Measurements from ENCODE around the gene MAMSTR. TPM values are rescaled to one million over a fixed set of nuclear protein-coding genes. Genes with fewer than 3 reads are reported as not detected.

MAMSTR gene
- total RNA-seq, 1 donor from 2014 or later = under 0.01 TPM

DNA sequence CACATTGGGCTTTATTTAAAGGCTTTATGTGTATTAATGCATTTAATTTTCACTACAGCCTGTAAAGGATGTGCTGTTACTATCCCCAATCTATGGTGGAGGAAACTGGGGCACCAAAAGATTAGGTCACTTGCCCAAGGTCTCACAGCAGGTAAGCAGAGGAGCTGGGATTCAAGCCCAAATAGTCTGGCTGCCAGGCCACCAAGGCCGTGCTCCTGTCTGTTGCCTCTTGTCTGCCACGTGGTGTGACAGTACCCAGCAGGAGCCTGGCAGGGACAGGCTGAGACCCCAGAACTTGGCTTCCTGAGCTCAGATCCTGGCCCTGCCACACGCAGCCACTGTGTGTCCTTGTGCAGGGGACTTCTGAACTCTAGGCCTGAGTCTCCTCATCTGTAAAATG, 51.2 kb downstream of the MAMSTR start:
- DNase-seq (ENCODE audit: low read depth in 2 of 2) = no peak

DNA sequence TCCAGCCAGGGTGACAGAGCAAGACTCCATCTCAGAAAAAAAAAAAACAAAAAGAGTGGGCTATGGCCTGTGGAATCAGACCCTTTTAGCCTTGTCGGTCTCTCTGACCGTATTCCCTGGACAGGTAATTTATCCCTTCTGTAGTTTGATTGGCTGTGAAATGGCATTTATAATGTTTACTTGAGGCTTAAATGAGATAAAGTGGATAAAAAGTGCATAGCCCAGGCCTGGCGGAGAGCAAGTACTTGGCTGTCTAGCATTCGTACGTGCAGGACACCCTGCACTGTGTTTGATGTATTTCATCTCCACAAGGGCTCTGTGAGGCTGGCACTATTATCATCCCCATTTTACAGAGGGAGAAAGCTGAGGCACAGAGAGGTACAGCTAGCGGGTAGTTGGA, 53.7 kb downstream of the MAMSTR start:
- no peak for DNase-seq (ENCODE audit: low read depth in 2 of 2)

DNA sequence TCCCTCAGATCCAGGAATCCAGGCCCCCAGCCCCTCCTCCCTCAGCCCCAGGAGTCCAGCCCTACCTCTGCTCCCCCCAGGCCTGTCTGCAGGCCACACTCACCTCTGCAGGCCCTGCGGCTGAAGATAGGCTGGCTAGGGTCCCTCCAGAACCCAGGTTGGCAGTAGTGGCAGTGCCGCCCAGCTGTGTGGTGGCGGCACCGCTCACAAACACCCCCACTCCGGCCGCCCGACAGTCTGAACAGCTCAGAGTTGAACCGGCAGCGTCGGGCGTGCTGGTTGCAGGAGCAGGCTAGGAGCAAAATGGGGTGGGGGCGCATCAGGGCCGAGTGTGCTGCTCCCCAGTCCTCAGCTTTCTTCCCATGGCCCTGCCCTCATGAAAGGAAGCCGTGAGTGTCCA, 55.0 kb downstream of the MAMSTR start:
- no peak for DNase-seq (ENCODE audit: low read depth in 2 of 2)

DNA sequence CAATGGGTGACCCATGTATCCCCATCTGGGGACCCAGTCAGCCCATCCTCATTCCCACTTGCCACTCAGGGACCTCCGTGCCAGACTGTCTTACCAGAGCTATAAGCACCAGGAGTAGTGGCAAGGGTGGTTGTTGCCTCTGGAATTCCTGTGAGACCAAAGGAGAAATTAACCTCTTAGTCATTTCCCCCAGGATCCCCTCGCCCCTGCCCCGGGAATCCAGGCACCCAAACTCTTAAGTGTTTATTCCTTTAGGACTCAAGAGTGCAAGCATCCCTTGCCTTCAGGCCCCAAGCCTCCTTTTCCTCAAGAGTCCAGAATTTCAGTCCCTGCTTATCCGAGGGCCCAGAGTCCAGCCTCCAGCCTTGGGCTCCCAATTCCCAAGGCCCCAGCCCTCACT, 55.9 kb downstream of the MAMSTR start:
- DNase-seq (ENCODE audit: low read depth in 2 of 2) = no peak

Other genes with a start within 250 kb of the MAMSTR start
- gene LMTK3, start 207.9 kb downstream of the MAMSTR start, total RNA-seq = under 0.01 TPM in 1 of 2 replicates, not detected in the other
- not detected in 2 replicates for gene SULT2B1, start 167.6 kb downstream of the MAMSTR start, total RNA-seq
- gene SPACA4, start 113.0 kb downstream of the MAMSTR start, total RNA-seq = not detected in 2 replicates
- 0.40 and 0.65 TPM in 2 replicates for gene FAM83E, start 104.6 kb downstream of the MAMSTR start, total RNA-seq
- 2,223 and 2,324 TPM in 2 replicates for gene RPL18, start 100.5 kb downstream of the MAMSTR start, total RNA-seq
- 5.4 and 6.3 TPM in 2 replicates for gene SPHK2, start 100.2 kb downstream of the MAMSTR start, total RNA-seq
- 0.87 and 3.4 TPM in 2 replicates for gene DBP, start 82.3 kb downstream of the MAMSTR start, total RNA-seq
- 3.1 and 8.1 TPM in 2 replicates for gene CA11, start 73.5 kb downstream of the MAMSTR start, total RNA-seq
- gene NTN5, start 46.7 kb downstream of the MAMSTR start, total RNA-seq = not detected in 2 replicates
- gene FUT2, start 23.8 kb downstream of the MAMSTR start, total RNA-seq = not detected in 2 replicates
- 51.4 and 74.0 TPM in 2 replicates for gene RASIP1, start 20.9 kb upstream of the MAMSTR start, total RNA-seq
- gene IZUMO1, start 27.2 kb upstream of the MAMSTR start, total RNA-seq = 0.20 and 0.22 TPM in 2 replicates
- 4.8 and 8.3 TPM in 2 replicates for gene FUT1, start 32.9 kb upstream of the MAMSTR start, total RNA-seq
- under 0.01 TPM in 1 of 2 replicates, not detected in the other for gene FGF21, start 35.8 kb upstream of the MAMSTR start, total RNA-seq
- gene BCAT2, start 91.3 kb upstream of the MAMSTR start, total RNA-seq = 26.2 and 28.3 TPM in 2 replicates
- gene HSD17B14, start 116.8 kb upstream of the MAMSTR start, total RNA-seq = 0.60 and 2.6 TPM in 2 replicates
- gene PLEKHA4, start 148.9 kb upstream of the MAMSTR start, total RNA-seq = 2.4 and 7.1 TPM in 2 replicates
- gene PPP1R15A, start 152.7 kb upstream of the MAMSTR start, total RNA-seq = 21.6 and 63.9 TPM in 2 replicates
- gene TULP2, start 179.0 kb upstream of the MAMSTR start, total RNA-seq = under 0.01 TPM in 2 replicates
- gene NUCB1, start 180.6 kb upstream of the MAMSTR start, total RNA-seq = 118 and 160 TPM in 2 replicates
- under 0.01 TPM in 1 of 2 replicates, not detected in the other for gene DHDH, start 214.0 kb upstream of the MAMSTR start, total RNA-seq
- 96.8 and 101 TPM in 2 replicates for gene BAX, start 235.2 kb upstream of the MAMSTR start, total RNA-seq
- gene FTL, start 245.6 kb upstream of the MAMSTR start, total RNA-seq = 928 and 942 TPM in 2 replicates